Loucy (cell line): Measurements from ENCODE around the gene UQCR11.

Experiments
- H2AFZ ChIP-seq: fragments of 200-600 bp; sonication (generic); 2 replicates; pipeline ENCODE4 v1.6.0; 2016; ENCODE audit warnings: antibody characterized with exemption, mild to moderate bottlenecking, low read length, moderate library complexity
- H3F3A ChIP-seq: fragments of 200-600 bp; 2 replicates; pipeline ENCODE4 v1.6.0; 2016; ENCODE audit warnings: antibody characterized with exemption, low read depth, mild to moderate bottlenecking
- H3K27me3 ChIP-seq: fragments of 200-600 bp; sonication (generic); 2 replicates; pipeline ENCODE4 v1.6.1; 2014; ENCODE audit warnings: low read length, mild to moderate bottlenecking; ENCODE audit not compliant: insufficient read depth, poor library complexity, severe bottlenecking
- H3K36me3 ChIP-seq: fragments of 200-600 bp; sonication (generic); 2 replicates; pipeline ENCODE4 v1.6.1; 2016; ENCODE audit warnings: low read length; ENCODE audit not compliant: insufficient read depth
- H3K4me1 ChIP-seq: fragments of 200-600 bp; sonication (generic); 2 replicates; pipeline ENCODE4 v1.5.1; 2014; ENCODE audit warnings: low read length, mild to moderate bottlenecking; ENCODE audit not compliant: insufficient read depth, poor library complexity, severe bottlenecking
- H3K4me2 ChIP-seq: fragments of 200-600 bp; sonication (generic); 2 replicates; pipeline ENCODE4 v1.6.0; 2014; ENCODE audit warnings: antibody characterized with exemption, low read length, low read depth, mild to moderate bottlenecking; ENCODE audit not compliant: poor library complexity, severe bottlenecking
- H3K4me3 ChIP-seq: fragments of 200-600 bp; sonication (generic); 2 replicates; pipeline ENCODE4 v1.5.1; 2014; ENCODE audit warnings: low read length, mild to moderate bottlenecking, mixed read lengths; ENCODE audit not compliant: poor library complexity, severe bottlenecking
- H3K79me2 ChIP-seq: fragments of 200-600 bp; sonication (generic); 2 replicates; pipeline ENCODE4 v1.6.1; 2014; ENCODE audit warnings: low read length; ENCODE audit not compliant: insufficient read depth
- H3K9ac ChIP-seq: fragments of 200-600 bp; sonication (generic); 2 replicates; pipeline ENCODE4 v1.6.0; 2014; ENCODE audit warnings: mild to moderate bottlenecking, low read depth, low read length, moderate library complexity; ENCODE audit not compliant: poor library complexity, severe bottlenecking
- H3K9me2 ChIP-seq: fragments of 200-600 bp; sonication (generic); replicated peaks from 2 replicates; pipeline ENCODE4 v1.6.1; 2016; ENCODE audit warnings: low read depth, low read length, mixed read lengths
- H3K9me3 ChIP-seq: fragments of 200-600 bp; sonication (generic); 2 replicates; pipeline ENCODE4 v1.6.1; 2014; ENCODE audit warnings: mild to moderate bottlenecking, antibody characterized with exemption, low read length, low read depth; ENCODE audit not compliant: insufficient read depth
- H4K20me1 ChIP-seq: fragments of 200-600 bp; sonication (generic); 2 replicates; pipeline ENCODE4 v1.6.0; 2014; ENCODE audit warnings: antibody characterized with exemption, low read length, mild to moderate bottlenecking; ENCODE audit not compliant: insufficient read depth, poor library complexity, severe bottlenecking
- EZH2phosphoT487 ChIP-seq: fragments of 200-600 bp; IDR thresholded peaks from 2 replicates; pipeline ENCODE4 v1.6.1; 2018; ENCODE audit warnings: antibody characterized with exemption, mild to moderate bottlenecking, moderate library complexity, borderline replicate concordance
- TF ChIP-seq, protein P1 (sequence below): fragments of 200-600 bp; sonication (generic); conservative IDR thresholded peaks from 2 replicates; pipeline ENCODE4 v1.5.1; 2014; ENCODE audit warnings: mild to moderate bottlenecking, antibody characterized with exemption, low read length

The UQCR11 gene

DNA sequence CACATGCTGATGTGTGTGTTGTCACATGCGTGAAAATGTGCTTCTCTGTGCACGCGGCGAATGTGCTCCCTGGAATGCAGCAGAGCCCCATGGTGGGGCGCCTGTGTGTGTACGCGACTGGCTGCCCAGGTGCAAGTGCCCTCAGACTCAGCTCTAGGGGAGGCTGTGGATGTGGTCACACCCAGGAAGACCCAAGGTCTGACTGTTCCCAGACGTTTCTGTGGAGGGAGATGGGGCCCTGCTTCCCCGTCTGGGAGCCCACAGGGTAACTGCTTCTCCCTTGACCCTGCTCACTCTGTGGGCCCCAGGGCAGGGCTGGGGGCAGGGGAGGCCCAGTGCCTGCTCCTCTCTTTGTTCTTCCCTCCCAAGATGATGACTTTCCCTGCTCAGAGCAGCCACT is 7.9 kb upstream of the UQCR11 start:
- TF ChIP-seq EZH2phosphoT487 = no peak
- TF ChIP-seq, protein P1, sequence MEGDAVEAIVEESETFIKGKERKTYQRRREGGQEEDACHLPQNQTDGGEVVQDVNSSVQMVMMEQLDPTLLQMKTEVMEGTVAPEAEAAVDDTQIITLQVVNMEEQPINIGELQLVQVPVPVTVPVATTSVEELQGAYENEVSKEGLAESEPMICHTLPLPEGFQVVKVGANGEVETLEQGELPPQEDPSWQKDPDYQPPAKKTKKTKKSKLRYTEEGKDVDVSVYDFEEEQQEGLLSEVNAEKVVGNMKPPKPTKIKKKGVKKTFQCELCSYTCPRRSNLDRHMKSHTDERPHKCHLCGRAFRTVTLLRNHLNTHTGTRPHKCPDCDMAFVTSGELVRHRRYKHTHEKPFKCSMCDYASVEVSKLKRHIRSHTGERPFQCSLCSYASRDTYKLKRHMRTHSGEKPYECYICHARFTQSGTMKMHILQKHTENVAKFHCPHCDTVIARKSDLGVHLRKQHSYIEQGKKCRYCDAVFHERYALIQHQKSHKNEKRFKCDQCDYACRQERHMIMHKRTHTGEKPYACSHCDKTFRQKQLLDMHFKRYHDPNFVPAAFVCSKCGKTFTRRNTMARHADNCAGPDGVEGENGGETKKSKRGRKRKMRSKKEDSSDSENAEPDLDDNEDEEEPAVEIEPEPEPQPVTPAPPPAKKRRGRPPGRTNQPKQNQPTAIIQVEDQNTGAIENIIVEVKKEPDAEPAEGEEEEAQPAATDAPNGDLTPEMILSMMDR = no peak
- no peak overlapping the region for H2AFZ ChIP-seq
- H3K4me3 ChIP-seq = no peak overlapping the region
- H3K36me3 ChIP-seq = peaks cover 82% of the 10 kb centered on the region; the same call in 1 of the 2 replicates
- no peak overlapping the region for H3K9ac ChIP-seq
- H3K27me3 ChIP-seq = no peaks in the 10 kb centered on the region
- H3F3A ChIP-seq = no peaks in the 10 kb centered on the region; the same call in 1 of the 2 replicates
- H4K20me1 ChIP-seq = peaks cover 13% of the 10 kb centered on the region
- no peaks in the 10 kb centered on the region for H3K9me3 ChIP-seq
- no peaks in the 10 kb centered on the region for H3K79me2 ChIP-seq
- H3K4me1 ChIP-seq = no peaks in the 10 kb centered on the region
- H3K9me2 ChIP-seq = no peaks in the 10 kb centered on the region
- no peak overlapping the region for H3K4me2 ChIP-seq

DNA sequence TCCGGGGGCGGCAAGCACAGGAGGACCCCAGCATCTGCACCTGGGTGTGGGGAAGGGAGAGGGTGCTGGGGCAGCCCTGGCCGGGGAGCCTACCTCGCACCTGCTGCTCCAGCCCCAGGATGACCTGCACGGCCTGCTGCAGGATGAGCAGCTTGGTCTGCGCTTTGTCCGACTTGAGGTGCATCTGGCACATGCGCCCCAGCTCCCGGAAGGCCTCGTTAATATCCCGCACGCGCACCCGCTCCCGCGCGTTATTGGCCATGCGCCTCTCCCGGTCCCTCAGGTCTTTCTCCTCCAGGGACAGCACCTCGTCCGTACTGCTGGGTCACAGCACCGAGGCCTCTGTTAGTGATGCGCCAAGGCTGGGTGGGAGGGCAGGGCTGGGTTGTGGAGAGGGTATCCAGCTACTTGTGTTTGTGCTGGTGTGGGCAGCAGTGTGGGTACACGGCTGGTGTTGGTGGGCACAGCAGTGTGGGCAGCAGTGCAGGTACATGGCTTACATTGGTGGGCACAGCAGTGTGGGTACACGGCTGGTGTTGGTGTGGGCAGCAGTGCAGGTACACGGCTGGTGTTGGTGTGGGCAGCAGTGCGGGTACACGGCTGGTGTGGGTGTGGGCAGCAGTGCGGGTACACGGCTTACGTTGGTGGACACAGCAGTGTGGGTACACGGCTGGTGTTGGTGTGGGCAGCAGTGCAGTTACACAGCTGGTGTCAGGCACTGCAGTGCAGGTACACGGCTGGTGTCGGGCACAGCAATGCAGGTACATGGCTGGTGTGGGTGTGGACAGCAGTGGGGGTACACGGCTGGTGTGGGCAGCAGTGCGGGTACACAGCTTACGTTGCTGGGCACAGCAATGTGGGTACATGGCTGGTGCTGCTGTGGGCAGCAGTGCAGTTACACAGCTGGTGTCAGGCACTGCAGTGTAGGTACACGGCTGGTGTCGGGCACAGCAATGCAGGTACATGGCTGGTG is 7.1 kb upstream of the UQCR11 start:
- peaks cover 8% of the 10 kb centered on the region for H4K20me1 ChIP-seq
- no peak overlapping the region for H2AFZ ChIP-seq
- H3K9ac ChIP-seq = no peak overlapping the region
- H3F3A ChIP-seq = no peaks in the 10 kb centered on the region; the same call in 1 of the 2 replicates
- no peaks in the 10 kb centered on the region for H3K79me2 ChIP-seq
- H3K4me2 ChIP-seq = no peak overlapping the region
- no peaks in the 10 kb centered on the region for H3K27me3 ChIP-seq
- TF ChIP-seq EZH2phosphoT487 = no peak
- TF ChIP-seq, protein P1 = no peak
- H3K4me1 ChIP-seq = no peaks in the 10 kb centered on the region
- H3K4me3 ChIP-seq = no peak overlapping the region
- no peaks in the 10 kb centered on the region for H3K9me2 ChIP-seq
- no peaks in the 10 kb centered on the region for H3K9me3 ChIP-seq
- peaks cover 75% of the 10 kb centered on the region; the same call in 1 of the 2 replicates for H3K36me3 ChIP-seq

DNA sequence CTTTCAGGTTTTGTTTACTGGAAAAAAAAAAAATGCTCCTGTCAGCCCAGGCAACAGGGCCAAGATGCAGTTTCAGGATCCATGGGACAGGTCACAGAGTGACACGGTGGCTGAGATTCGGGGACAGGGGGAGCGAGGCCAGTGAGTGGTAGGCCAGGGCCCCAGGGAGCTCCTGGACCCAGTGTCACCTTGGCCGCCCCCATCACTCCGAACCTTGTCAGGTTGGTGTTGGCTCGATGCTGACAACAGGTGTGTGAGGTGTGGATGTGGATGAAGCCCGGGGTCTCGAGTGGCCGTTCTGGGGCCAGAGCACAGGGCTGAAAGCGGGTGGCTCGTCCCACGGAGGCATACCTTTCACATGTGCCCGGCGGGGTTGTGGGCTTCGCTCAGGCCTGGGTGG is 6.1 kb upstream of the UQCR11 start:
- TF ChIP-seq EZH2phosphoT487 = no peak
- TF ChIP-seq, protein P1 = no peak
- Histone ChIP-seq H3K4me1 (peaks cover under 1% of the 10 kb centered on the region), H3K4me3 (no peak overlapping the region), H4K20me1 (peaks cover 6% of the 10 kb centered on the region), H3K27me3 (no peaks in the 10 kb centered on the region), H3K9me3 (no peaks in the 10 kb centered on the region), H3K79me2 (no peaks in the 10 kb centered on the region), H3K9me2 (no peaks in the 10 kb centered on the region), H3K4me2 (no peak overlapping the region), H3F3A (no peaks in the 10 kb centered on the region; the same call in 1 of the 2 replicates), H3K36me3 (peaks cover 65% of the 10 kb centered on the region; the same call in 1 of the 2 replicates), H2AFZ (no peak overlapping the region), H3K9ac (no peak overlapping the region)
